ENCODE measurements around the gene GRIN2C. TPM values are rescaled to one million over a fixed set of nuclear protein-coding genes. Genes with fewer than 3 reads are reported as not detected.

The GRIN2C gene
- total RNA-seq, 2 donors from 2014 or later, result not detected

DNA sequence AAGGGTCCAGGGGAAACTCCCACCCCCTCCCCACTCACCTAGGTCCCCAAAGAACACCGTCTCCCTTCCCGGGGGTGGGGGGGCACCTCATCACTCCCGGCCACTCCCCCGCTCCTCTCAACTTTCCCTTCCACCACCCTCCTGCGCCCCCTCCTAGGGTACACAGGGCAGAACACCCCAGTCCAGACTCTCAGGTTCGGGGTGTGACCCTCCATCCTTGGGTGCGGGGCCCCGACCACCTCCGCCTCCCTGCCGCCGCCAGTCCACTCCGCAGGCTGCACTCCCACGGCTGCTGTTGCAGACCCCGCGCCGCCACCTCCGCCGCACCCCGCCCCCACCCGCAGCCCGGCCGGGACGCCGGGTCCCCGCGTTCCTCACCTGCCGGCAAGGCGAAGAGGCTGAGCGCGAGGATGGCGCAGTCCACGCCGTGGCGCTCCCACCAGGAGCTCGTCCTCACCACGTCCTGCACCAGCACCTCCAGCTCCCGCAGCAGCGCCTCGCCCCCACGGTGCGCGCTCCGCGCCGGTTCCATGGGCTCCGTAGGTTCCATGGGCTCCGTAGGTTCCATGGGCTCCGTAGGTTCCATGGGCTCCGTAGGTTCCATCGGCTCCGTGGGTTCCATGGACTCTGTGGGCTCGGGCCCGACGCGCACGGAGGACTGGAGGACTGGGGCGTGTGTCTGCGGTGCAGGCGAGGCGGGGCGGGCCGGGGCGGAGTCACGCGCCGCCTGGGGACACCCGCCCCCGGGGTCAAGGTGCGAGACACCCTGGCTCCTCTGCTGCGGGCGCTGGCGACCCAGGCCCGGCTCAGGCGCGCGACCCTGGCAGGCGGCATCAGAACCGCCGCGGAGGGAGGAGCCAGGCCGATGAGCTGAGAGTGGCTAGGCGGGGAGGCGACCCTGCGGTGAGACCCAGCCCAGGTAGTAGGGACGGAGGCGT lies 33.6 kb upstream of the GRIN2C start, which contains the start of gene FADS6:
Gene FADS6 (minus strand): TSS at position 660 of the 938 bp plus-strand sequence. CDS start 38 bp downstream, at position 622.
- Mint-ChIP-seq H3K27ac (no peak within 1 kb of the TSS), H3K4me1 (peaks cover 8% of the 10 kb centered on the region), H3K4me3 (peak within 1 kb of the TSS; percentile 84), H3K36me3 (ENCODE audit: low read depth) (peaks cover 8% of the 10 kb centered on the region), H3K27me3 (peaks cover 32% of the 10 kb centered on the region)
- no peaks in the 10 kb centered on the region for H3K9me3 ChIP-seq (ENCODE audit: control insufficient read depth, low read length, poor library complexity, severe bottlenecking)
- DNase-seq (no peak), ATAC-seq (peak; percentile 66)

DNA sequence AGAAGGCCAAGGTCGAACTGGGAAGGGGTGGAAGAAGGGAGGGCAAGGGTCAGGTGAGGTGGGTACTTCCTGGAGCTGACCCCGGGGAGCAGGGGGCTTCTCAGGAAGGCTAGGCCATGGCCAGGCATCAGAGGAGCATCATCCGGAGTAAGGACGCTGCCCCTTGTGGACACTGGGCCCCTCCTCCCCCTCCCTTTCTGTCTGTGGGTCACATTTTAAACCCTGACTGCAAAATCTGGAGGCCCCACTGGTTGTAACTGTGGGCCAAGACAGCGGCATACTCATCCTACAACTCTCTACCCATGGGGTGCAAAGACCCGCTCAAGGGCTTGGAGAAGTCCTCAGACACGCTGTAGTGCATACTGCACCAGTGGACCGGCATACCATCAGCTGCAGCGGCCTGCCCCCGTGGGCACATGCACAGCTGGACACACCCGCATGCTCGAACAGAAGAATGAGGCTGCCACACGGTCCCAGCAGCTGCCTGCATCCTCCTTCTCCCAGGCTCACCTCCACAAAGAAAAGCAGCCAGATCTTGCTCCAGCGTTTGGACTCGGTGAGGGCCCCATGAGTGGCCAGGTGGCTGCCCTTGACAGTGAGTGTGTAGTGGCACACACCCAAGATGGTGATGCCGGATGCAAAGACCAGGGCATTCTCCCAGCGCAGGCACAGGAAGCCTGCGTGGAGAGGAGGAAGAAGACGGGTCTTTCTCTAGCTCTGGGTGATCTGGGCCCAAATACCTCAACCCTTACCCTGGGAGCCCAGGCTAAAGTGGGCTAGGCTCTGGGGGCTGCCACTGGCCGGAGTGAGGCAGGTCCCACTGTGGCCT lies 32.5 kb upstream of the GRIN2C start:
- H3K4me1 Mint-ChIP-seq, result peaks cover 8% of the 10 kb centered on the region
- H3K27me3 Mint-ChIP-seq, result peaks cover 33% of the 10 kb centered on the region
- ATAC-seq, result no peak
- H3K4me3 Mint-ChIP-seq, result peak overlapping the region; percentile 71
- DNase-seq, result no peak
- no peaks in the 10 kb centered on the region for H3K9me3 ChIP-seq (ENCODE audit: control insufficient read depth, low read length, poor library complexity, severe bottlenecking)
- H3K27ac Mint-ChIP-seq, result no peak overlapping the region
- H3K36me3 Mint-ChIP-seq (ENCODE audit: low read depth), result peaks cover 8% of the 10 kb centered on the region

DNA sequence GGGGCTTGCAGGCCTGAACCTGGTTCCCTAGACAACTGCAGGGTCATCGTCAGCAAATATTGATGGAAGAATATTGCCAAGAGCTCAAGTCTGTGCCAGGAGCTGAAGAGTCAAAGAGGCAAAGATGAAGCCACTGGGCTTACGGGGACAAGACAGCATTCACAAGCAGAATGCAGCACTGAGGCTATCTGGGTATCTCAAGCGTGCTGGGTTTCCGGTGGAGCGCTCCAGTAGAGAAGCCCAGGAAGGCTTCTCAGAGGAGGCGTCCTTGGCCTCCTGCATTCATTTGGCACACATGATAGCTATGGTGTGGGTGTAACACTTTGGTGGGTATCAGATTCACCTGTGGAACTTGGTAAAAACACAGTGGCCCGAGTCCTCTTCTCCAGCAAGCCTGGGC lies 30.9 kb upstream of the GRIN2C start:
- Mint-ChIP-seq H3K27ac (no peak overlapping the region), H3K27me3 (peaks cover 31% of the 10 kb centered on the region)

DNA sequence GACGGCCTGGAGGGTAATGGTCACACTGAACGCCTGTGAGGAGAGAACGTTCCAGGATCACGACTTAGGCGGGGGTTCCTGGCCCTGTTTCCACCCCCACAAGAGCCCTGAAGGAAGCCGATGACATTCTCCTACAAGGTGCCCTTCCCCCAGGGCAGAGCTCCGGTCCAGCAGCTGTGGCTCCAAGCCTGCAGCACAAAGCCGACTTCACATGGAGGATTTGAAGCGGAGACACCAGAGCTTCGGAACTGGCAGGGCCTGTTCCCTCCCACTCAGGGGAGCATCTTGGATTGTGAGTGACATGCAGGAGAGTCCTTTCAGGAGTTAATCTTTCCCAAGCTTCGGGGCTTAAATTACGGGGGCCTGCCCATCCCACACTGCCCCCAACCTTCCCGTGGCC lies 28.8 kb upstream of the GRIN2C start:
- Mint-ChIP-seq H3K4me3 (no peak overlapping the region), H3K27ac (no peak overlapping the region), H3K27me3 (peaks cover 32% of the 10 kb centered on the region), H3K36me3 (ENCODE audit: low read depth) (peaks cover 6% of the 10 kb centered on the region), H3K4me1 (peaks cover 2% of the 10 kb centered on the region)
- no peaks in the 10 kb centered on the region for H3K9me3 ChIP-seq (ENCODE audit: control insufficient read depth, low read length, poor library complexity, severe bottlenecking)
- ATAC-seq (no peak), DNase-seq (no peak)

More for the DNA sequence above, 30.9 kb upstream of the GRIN2C start:
- H3K4me3 Mint-ChIP-seq, result no peak overlapping the region
- peaks cover 6% of the 10 kb centered on the region for H3K36me3 Mint-ChIP-seq (ENCODE audit: low read depth)
- DNase-seq (no peak), ATAC-seq (no peak)
- H3K4me1 Mint-ChIP-seq, result peaks cover 4% of the 10 kb centered on the region
- no peaks in the 10 kb centered on the region for H3K9me3 ChIP-seq (ENCODE audit: control insufficient read depth, low read length, poor library complexity, severe bottlenecking)

DNA sequence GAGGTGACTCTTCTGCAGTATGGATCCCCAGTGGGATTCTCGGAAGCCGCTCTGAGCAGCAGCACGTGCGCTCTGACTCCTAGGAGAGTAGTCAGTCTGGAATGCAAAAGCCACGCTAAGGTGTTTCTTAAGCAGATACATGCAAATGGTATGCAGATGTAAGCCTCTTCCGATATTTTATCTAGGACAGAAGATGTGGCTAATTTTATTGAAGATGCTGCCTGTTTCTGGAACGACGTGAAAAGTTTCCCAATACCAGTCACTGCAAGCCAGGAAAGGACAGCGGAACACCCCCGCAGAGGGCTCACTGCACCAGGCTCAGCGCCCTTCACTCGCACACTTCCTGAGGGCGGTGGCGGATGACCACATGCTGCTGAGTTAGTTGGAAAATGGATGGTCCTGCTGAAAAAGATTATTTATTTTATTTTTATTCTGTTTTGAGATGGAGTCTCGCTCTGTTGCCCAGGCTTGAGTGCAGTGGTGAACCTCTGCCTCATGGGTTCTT lies 23.6 kb upstream of the GRIN2C start:
- H3K27me3 Mint-ChIP-seq, result peaks cover 43% of the 10 kb centered on the region
- H3K36me3 Mint-ChIP-seq (ENCODE audit: low read depth), result peaks cover 3% of the 10 kb centered on the region
- H3K4me3 Mint-ChIP-seq, result no peak overlapping the region
- no peak for DNase-seq
- H3K4me1 Mint-ChIP-seq, result no peaks in the 10 kb centered on the region
- H3K27ac Mint-ChIP-seq, result no peak overlapping the region
- H3K9me3 ChIP-seq (ENCODE audit: control insufficient read depth, low read length, poor library complexity, severe bottlenecking), result no peaks in the 10 kb centered on the region
- no peak for ATAC-seq

DNA sequence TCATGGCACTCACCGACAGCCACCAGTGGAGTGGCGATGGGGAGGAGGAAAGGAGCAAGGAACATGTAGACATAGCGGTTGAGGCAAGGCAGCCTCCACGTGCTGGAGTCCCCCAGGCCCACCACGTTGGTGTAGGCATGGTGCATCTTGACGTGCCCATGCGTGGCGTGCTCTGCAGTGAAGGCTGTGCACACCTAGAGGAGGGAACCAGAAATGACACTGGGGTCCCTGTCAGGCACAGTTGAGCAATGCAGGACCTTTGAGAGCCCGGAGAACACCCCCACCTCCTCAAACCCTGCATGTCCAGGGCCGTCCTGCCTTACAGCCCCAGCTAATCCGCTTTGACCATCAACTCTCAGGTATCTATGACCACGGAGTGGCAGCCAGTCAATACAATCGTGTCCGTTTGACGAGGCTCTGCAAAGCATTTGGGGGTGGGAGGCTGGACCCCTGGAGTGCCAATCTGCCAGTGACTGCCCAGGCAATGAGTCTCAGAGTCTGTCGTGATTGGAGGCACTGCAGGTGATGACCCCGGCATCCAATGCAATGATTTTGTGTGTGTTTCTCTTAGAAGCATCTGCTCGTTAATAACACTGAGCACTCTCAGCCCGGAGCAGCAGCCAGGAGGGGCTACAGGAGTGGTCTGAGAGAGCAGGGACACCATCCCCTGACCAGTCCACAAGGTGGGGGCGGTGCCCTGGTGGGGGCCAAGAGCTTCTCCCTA lies 23.0 kb upstream of the GRIN2C start:
- DNase-seq (no peak), ATAC-seq (no peak)
- no peaks in the 10 kb centered on the region for H3K9me3 ChIP-seq (ENCODE audit: control insufficient read depth, low read length, poor library complexity, severe bottlenecking)
- peaks cover 3% of the 10 kb centered on the region for H3K36me3 Mint-ChIP-seq (ENCODE audit: low read depth)
- no peaks in the 10 kb centered on the region for H3K4me1 Mint-ChIP-seq
- no peak overlapping the region for H3K27ac Mint-ChIP-seq
- H3K4me3 Mint-ChIP-seq, result no peak overlapping the region
- H3K27me3 Mint-ChIP-seq, result peaks cover 43% of the 10 kb centered on the region

DNA sequence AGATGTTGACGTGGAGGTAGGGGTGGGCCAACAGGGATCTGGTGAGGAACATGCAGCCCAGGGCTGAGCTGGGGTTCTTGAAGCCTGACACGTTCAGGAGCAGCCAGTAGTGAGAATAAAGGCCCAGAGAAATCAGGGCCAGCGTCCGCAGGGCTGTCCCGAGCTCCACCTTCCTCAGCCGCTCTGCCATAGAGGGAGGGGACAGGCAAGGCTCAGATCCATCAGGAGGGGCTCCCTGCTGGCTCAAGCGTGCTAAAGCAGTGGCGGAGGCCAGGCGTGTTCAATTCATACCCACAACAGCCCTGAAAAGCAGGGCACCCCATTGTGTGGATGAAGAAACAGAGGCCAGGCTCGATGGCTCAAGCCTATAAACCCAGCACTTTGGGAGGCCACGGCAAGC lies 21.4 kb upstream of the GRIN2C start:
- no peak overlapping the region for H3K4me3 Mint-ChIP-seq
- no peaks in the 10 kb centered on the region for H3K4me1 Mint-ChIP-seq
- no peak overlapping the region for H3K27ac Mint-ChIP-seq
- no peaks in the 10 kb centered on the region for H3K9me3 ChIP-seq (ENCODE audit: control insufficient read depth, low read length, poor library complexity, severe bottlenecking)
- peaks cover 32% of the 10 kb centered on the region for H3K27me3 Mint-ChIP-seq
- ATAC-seq (no peak), DNase-seq (no peak)
- peaks cover 3% of the 10 kb centered on the region for H3K36me3 Mint-ChIP-seq (ENCODE audit: low read depth)

DNA sequence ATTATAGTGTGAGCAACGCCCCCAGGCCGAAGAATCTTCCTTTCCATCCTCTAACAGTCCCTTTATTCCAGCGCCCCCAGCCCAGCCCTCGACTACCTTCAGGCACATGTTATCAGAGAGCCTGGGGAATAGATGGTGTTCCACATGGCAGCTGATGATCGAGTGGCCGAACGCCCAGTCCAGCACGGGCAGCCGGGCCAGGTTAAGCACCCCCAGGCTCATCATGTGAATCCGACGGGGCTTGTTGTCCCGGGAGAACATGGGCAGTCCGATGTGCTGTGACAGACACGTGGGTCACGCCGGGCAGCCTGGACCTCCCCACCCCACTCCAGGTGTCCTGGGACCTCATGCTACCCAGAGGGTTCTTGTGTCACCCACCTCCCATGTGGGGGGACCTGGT lies 19.6 kb upstream of the GRIN2C start:
- H3K27ac Mint-ChIP-seq, result no peak overlapping the region
- no peak overlapping the region for H3K4me3 Mint-ChIP-seq
- no peaks in the 10 kb centered on the region for H3K9me3 ChIP-seq (ENCODE audit: control insufficient read depth, low read length, poor library complexity, severe bottlenecking)
- peaks cover 17% of the 10 kb centered on the region for H3K27me3 Mint-ChIP-seq
- no peaks in the 10 kb centered on the region for H3K4me1 Mint-ChIP-seq
- no peaks in the 10 kb centered on the region for H3K36me3 Mint-ChIP-seq (ENCODE audit: low read depth)
- ATAC-seq (no peak), DNase-seq (no peak)

DNA sequence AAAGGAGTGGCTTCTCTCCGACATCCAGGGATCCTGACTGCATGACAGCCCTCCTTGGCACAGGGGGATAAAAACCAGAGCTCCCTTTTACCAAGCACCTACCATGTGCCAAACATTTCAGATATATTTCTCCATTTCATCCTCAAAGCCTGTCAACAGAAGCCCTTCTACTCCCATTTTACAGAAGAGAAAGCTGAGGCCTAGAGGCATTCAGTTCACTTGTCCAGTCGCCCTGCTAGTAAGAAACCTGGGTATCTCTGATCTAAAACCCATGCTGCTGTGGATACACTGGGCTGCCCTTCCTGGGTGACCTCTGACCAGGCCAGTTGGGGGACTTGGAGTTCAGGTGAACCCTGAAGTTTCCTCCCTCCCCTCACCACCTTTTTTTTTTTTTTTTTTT lies 19.0 kb upstream of the GRIN2C start:
- no peaks in the 10 kb centered on the region for H3K36me3 Mint-ChIP-seq (ENCODE audit: low read depth)
- DNase-seq (no peak), ATAC-seq (no peak)
- no peak overlapping the region for H3K4me3 Mint-ChIP-seq
- peaks cover 10% of the 10 kb centered on the region for H3K27me3 Mint-ChIP-seq
- no peaks in the 10 kb centered on the region for H3K9me3 ChIP-seq (ENCODE audit: control insufficient read depth, low read length, poor library complexity, severe bottlenecking)
- H3K27ac Mint-ChIP-seq, result no peak overlapping the region
- peaks cover 4% of the 10 kb centered on the region for H3K4me1 Mint-ChIP-seq

DNA sequence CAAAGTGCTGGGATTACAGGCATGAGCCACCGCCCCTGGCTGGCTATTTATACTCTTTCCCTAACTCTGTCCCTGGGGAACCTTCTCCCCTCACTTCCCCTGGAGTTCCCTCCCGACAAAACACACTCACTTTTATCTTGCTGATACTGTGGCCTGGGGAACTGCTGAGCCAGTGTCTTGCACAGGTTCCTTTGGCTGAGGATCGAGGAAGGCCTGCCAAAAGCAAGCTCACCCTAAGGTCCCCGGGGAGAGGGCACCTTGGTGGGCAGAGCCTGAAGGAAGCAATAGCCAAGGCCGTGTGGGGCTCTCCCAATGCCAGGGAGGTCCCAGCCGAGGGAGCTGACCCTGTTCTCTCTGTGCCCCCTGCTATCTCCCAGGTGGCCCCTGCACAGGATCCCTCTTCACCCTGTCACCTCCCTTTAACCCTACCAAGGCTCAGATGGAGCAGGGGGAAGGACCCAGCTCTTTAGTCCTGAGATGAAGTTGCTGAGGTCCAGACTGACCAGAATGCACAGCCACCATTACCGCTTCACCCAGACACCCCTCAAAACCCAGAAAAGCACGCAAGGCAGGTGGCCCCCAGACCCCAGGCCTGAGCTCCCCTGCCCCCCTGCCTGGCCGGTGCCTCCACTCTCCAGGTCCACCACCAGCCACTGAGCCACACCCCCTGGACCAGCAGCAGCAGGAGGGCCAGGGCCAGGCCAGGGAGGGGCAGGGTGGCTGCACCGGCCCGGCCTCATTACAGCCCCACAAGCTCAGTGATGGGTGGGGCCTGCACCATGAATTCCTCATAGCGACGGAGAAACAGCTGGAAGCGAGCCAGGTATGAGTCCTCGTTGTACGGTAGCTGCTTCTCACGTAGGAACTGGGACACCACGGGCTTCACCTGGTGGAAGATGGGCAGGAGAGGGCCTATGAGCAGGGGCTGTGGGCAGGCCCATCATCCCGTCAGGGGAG lies 18.2 kb upstream of the GRIN2C start:
- H3K4me3 Mint-ChIP-seq, result no peak overlapping the region
- H3K27me3 Mint-ChIP-seq, result peaks cover 6% of the 10 kb centered on the region
- H3K4me1 Mint-ChIP-seq, result peaks cover 4% of the 10 kb centered on the region
- no peak for DNase-seq
- no peaks in the 10 kb centered on the region for H3K36me3 Mint-ChIP-seq (ENCODE audit: low read depth)
- no peak for ATAC-seq
- no peak overlapping the region for H3K27ac Mint-ChIP-seq
- no peaks in the 10 kb centered on the region for H3K9me3 ChIP-seq (ENCODE audit: control insufficient read depth, low read length, poor library complexity, severe bottlenecking)

DNA sequence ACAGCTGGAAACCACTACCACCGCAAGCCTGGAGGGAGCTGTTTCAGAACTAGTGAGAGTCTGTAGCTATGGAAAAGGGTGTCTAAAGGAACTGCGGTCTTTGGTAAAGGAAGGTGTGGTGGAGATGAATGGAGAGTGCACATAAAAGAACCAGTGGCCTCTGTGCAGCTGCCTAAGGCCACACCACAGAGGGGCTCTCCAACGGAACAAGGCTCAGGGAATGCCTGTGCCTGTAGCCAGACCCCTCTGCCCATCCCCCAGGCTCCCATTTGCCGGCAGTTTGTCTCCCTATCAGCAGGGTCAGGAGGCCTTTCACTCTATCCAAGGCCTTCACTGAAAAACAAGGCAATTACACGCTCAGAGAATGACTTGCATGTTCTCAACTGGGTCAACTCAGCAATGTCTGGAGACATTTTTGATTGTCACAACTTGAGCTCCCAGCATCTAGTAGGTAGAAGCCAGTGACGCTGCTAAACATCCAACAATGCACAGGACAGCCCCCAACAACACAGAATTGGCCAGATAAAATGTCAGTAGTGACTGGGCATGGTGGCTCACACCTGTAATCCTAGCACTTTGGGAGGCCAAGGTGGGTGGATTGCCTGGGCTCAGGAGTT lies 16.4 kb upstream of the GRIN2C start:
- ATAC-seq (no peak), DNase-seq (no peak)
- no peak overlapping the region for H3K4me3 Mint-ChIP-seq
- no peak overlapping the region for H3K27ac Mint-ChIP-seq
- H3K4me1 Mint-ChIP-seq, result peaks cover 20% of the 10 kb centered on the region
- H3K36me3 Mint-ChIP-seq (ENCODE audit: low read depth), result no peaks in the 10 kb centered on the region
- no peaks in the 10 kb centered on the region for H3K27me3 Mint-ChIP-seq
- no peaks in the 10 kb centered on the region for H3K9me3 ChIP-seq (ENCODE audit: control insufficient read depth, low read length, poor library complexity, severe bottlenecking)
